ENCODE results near the gene CEP170.
"Not testable (repeated sequence)": the region's sequence is repeated elsewhere in the genome, so short reads cannot be mapped to it uniquely, and the experiment has no call there.

The CEP170 gene

DNA sequence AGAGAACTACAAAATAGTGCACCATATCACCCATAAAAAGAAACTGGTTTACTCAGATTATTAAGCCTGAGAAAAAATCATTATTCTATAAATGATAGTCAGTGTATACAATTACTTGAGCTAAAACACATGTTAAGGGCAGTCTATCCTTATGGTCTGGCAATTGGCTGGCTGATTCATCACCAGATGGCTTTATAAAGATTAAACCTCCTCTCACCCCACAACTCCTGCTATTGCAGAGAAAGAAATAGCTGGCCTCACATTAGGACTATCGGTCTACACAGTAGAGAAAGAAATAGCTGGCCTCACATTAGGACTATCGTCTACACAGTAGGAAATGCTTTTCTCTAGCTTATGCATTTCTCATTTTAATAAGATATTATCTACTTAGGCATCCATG, 21.2 kb downstream of the CEP170 start:
- no peak for DNase-seq (ENCODE audit: low spot score)

DNA sequence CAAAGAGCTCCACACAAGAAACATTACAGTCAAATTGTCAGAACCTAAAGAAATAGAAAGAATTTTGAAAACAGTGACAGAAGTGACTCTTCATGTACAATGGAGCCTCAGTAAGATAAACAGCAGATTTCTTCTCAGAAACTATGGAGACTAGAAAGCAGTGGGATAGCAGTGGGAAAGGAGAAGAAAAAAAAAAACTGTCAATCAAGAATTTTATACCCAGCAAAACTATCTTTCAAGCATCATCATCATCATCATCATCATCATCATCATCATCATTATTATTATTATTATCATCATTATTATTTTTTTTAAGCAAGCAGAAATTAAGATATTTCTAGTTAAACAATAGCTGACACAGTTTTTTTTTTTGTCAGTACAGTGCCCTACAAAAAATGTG, 24.2 kb downstream of the CEP170 start:
- no peak for DNase-seq (ENCODE audit: low spot score)

DNA sequence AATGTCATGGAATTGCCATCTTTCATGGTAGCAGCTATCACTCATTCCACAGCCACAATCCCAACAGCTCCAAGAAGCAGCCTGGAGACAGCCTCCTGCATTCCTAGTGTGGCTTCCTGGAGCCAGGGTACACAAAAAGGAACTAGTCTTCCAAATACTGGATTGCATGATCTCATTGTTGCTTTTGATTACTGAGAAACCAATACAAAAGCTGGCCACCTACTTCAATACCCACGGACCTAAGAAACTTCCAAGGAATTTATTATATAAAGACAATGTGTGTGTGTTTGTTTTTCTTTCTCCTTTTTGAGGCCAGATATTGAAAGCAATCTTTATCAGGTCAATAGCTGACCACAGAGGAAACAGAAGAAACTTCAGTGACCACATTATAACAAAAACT, 25.6 kb downstream of the CEP170 start:
- DNase-seq (ENCODE audit: low spot score), result no peak

DNA sequence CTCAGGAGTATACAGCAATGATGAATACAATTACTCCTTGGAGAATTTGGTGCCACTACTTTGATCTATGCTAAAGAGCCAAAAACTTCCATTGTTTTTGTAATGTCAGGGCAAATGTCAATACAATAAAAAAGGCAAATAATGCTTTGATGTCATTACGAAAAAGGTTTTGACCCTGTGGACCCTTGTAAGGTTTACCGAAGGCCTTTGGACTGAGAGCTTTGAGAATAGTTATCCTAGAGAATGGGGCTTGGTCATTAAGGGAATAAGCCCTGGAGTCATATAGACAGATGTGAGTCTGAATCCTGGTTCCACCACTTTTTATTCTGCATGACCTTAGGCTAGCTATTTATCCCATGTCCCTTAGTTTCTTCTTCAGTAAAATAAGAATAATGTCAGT, 27.5 kb downstream of the CEP170 start:
- no peak for DNase-seq (ENCODE audit: low spot score)

DNA sequence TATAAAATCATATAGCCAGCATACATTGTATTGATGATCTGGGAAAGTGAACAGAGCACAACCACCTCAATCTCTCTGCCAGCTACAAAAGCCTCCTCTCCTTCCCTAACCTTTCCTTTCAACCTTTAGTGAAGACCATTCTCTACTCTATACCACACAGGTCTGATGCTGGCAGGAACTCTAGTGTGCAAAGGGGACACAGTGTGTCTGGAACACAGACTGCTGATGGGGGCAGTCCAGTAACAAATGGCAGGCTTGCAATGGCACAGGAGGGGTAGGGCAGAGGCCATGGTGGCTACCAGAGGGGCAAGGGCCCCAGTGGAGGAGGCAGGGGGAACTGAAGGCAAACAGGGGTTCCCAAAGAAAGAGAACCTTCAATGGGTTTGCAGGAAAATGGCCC, 37.0 kb downstream of the CEP170 start:
- DNase-seq (ENCODE audit: low spot score), result no peak

DNA sequence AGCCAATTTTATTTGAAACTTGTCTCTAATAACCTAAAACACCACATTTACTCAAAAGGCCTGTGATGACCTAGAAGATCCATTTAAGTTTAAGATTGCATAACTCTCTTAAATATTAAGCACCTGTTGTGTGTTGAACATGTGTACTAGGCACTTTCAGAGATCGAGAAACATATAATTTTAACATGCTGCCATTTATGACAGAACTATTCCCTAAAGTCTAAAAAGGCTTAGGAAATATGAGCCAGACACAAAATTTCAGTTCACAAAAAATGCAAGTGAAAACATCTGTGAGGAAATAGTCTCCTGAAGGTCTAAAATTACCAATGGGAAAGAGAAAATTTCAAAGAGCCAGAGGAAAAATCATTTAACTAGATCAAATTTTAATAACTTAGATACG, 37.7 kb downstream of the CEP170 start:
- DNase-seq (ENCODE audit: low spot score), result no peak

DNA sequence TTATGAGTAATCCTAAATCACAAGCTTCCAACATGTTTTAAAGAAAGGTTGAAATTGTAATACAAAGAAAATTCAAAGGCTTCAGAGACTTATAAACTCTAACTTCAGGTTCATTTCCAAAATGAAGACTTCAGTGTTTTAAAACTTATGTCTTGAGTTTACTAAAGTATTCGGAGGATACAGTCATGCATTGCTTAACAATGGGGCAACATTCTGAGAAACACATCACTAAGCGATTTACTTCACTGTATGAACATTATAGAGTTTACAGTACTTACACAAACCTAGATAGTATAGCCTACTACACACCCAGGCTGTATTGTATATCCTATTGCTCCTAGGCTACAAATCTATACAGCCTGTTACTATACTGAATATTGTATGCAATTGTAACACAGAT, 38.3 kb downstream of the CEP170 start:
- DNase-seq (ENCODE audit: low spot score), result no peak

DNA sequence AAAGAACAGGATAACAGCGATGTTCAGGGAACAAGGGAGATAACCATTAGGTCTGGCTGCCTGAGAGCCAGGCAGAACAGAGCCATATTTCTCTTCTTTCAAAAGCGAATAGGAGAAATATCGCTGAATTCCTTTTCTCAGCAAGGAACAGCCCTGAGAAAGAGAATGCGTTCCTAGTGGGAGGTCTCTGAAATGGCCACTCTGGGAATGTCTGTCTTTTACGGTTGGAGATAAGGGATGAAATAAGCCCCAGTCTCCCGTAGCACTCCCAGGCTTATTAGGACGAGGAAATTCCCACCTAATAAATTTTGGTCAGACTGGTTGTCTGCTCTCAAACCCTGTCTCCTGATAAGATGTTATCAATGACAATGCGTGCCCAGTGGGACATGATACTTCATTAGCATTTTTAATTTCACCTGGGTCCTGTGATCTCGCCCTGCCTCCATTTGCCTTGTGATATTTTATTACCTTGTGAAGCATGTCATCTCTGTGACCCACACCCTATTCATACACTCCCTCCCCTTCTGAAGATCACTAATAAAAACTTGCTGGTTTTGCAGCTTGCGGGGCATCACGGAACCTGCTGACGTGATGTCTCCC, 39.7 kb downstream of the CEP170 start:
- not testable (repeated sequence) for DNase-seq (ENCODE audit: low spot score)

DNA sequence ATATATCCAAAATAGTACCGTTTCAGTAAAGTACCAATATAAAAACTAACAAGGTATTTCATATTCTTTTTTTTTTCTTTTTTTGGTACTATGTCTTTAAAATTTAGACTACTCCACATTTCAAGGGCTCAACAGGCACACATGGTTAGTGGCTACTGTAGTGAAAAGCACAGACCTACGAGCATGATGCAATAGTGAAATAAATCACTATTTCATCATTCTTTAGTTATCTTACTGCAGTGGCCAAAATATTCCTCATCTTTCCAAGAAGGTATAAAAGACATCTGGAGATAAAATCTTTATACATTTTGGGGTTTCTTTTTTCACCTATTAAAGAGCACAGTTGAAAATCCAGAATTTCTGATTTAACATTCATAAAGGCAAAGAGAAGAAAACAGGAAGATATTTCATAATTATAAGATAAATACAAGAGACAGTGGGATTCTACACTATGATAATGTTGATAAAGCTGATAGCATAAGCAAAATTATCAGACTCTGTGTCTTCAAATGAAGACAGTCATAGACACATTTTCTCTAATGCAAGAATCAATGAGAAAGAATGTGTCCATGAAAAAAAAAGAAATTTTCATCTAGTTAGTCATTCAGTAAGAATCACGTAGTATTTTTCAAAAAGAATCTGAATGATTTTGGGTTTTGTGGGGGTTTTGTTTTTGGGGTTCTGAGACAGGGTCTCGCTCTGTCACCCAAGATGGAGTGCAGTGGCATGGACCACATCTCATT, 41.9 kb downstream of the CEP170 start:
- no peak for DNase-seq (ENCODE audit: low spot score)

DNA sequence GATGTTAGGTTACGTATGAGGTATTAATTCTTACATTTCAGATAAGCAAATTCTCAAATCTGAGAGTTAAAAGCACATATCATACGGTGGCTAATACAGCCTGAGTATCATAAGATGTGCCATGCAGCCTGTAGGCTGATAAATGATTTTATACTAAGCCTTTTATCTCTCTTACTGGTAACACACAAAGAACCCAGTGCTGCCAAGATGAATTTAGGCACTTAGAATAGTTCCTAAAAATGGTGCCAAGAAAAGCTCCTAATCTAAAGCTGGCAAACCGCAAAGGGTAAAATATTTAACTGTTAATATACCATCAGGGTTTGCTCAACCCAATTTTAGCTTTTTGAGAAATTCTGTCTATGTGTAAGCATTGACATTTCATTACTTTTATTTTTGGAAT, 43.1 kb downstream of the CEP170 start:
- DNase-seq (ENCODE audit: low spot score), result not testable (repeated sequence)

DNA sequence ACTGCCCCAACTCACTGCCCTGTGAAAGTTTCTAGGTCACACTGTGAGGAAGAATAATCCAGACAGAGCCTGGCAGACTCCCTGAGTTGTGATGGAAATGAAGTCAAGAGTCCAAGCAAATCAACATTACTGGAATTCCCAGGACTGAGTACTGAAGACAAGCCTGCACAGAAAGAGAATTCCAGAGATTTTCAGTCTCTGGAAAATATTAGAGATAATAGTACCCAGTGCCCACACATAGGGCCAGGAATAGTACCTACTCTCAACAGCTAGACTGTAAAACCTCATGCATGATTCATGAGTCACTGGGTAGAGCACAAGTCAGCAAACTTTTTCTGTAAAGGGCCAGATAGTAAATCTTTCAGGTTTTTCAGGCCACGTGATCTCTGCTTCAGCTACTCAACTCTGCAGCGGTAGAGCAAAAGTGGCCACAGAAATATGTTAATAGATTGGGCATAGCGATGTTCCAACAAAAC, 50.0 kb downstream of the CEP170 start:
- not testable (repeated sequence) for DNase-seq (ENCODE audit: low spot score)

DNA sequence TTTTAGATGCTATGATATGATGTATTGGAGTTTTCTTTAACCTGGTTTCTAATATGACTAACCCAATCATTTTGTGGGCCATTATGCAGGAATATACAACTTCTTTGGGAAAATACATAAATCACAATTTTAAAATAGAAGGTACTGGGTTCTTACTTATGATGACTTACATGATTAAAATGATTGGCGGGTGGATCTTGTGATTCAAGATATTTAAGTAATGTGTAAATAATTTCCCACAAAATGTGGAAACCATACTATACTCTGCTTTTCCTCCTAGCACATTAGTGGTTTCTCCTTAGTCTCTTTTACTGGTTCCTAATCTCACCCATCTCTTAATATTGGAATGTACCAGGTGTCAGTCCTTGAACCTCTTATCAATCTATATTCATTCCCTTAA, 50.7 kb downstream of the CEP170 start:
- DNase-seq (ENCODE audit: low spot score), result not testable (repeated sequence)

DNA sequence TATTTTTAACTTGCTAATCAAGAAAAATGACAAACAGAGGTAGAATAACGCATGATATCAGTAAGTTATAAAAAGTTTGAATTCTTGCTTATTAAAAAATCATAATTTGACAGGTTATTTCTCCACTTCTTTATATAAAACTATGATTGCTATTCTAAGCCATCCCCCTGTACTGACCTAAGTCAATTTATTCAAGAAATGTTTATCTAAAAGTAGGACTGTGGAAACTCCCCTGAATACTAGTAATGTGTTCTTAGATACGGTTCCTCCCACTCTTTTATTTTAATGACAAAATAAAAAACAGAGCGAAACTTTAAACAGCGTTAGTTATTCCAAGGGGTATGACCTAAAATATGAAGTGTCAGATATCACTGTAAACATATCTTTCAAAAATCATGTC, 51.9 kb downstream of the CEP170 start:
- DNase-seq (ENCODE audit: low spot score), result not testable (repeated sequence)

DNA sequence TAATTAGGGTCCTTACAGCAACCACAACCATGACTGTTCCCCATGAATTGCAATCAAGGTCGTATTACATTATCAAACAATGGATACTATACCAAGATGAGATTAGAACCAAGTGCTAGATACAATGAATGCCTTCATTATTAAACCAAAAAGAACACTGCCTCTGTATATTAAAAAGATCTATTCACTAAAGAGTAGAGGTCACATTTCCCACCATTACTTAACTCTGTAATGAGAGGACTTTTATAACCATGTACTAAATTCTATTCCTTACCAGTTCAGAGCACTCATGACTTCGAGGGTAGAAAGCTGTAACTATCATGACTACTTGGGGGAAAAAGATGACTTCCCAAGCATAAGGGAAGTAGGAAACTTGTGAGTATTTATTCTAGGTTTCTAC, 53.8 kb downstream of the CEP170 start:
- not testable (repeated sequence) for DNase-seq (ENCODE audit: low spot score)

DNA sequence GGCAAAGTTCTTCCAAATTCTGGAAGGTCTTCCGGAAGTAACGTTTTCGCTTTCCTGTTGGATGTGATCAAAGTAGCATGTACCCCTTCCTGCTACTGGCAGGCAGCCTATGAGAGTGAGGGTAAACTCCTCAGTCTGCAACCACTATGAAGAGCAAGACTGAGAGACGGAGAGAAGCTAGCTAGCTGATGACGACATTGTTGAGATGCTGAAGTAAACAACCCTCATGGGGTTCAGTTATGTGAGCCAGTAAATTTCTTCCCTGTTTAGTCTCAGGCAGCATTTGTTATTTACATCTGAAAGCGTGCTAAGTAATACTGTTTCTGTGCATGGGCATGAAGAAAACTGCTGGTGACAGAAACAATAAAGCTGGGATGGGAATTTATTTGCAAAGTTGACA, 57.6 kb downstream of the CEP170 start:
- DNase-seq (ENCODE audit: low spot score), result not testable (repeated sequence)

DNA sequence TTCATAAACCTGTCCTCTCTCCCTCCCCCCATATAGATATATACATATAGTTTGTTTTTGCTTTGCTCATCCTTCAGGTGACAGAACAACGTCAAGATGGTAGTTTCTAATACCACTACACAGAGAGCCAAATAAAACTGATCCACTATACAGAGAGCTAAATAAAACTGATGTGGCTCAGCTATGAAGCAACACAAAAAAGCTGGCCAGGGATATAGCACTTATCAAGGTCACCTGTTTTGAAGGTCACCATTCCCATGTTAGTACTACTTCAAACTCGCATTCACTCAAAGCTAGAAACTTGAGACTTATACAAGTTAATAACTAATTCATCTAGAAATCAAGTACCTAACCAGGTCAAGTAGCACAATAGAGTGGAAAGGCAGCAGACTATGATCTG, 61.8 kb downstream of the CEP170 start:
- DNase-seq (ENCODE audit: low spot score), result not testable (repeated sequence)

DNA sequence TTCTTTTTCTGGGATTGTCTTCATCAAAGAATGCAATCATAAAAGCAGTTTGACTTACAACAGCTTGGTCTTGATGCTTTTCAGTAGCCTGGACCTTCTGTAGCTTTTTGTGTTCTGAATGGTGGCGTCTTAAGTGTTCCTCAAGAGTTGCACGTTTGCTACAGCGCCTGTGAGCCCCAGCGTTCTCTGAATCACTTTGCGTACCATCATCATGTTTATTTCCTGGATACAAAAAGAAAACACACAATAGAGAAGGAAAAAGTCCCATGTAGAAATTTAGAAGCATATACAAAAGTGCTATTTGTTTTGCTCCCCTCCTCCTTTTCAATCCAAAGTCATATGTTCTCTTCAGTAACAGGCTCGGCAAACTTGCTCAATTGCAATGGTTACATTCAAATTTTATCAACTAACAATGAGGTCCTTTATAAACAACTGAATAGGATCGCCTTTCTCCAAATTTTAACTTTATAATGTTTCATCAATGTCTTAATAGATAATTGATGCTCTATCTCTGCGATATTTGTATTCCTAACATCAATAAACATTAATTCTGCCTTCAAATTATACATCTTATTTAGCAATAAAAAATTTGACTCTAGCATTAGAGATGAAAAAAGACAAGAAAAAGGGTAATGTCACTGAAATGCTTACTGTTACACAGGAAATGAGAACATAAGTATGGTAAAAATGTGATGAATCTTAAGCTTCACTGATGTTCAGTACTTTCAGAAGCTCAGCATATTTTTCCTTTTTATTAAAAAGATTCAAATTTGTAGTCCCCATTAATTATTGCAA, 68.7 kb downstream of the CEP170 start:
- not testable (repeated sequence) for DNase-seq (ENCODE audit: low spot score)

DNA sequence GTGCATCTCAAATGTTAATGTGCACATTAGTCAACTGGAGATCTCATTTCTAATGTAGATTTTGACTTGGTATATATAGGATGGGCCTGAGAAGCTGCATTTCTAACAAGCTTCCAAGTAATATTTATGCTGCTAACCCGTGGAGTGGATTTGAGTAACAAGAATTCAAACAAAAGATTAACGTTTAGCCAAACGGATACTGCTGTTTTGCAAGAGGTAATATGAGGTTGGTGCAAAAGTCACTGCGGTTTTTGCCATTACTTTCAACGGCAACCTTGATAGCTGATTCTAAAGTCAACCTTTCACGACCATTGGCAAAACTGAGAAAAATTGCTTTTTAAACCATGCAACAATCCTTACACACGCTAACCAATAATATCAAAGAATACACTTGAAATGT, 70.3 kb downstream of the CEP170 start:
- not testable (repeated sequence) for DNase-seq (ENCODE audit: low spot score)

DNA sequence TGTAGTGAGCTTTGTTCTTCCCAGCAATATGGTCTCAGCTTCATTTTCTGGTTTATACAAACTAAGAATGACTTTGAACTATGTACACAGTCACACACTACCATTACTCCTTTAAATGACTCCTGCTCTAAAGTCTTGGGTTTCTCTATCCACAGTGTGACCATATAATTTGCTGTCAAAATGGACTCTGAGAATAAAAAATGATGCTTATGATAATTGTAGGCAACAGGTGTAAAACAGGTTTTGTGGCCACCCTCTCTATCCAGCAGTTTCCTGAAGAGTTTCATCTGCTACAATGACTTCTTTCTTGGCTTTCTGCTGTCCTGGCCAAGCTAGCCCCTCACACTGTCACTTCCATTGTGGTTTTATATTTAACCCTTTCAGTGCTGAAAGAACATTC, 71.4 kb downstream of the CEP170 start:
- not testable (repeated sequence) for DNase-seq (ENCODE audit: low spot score)

DNA sequence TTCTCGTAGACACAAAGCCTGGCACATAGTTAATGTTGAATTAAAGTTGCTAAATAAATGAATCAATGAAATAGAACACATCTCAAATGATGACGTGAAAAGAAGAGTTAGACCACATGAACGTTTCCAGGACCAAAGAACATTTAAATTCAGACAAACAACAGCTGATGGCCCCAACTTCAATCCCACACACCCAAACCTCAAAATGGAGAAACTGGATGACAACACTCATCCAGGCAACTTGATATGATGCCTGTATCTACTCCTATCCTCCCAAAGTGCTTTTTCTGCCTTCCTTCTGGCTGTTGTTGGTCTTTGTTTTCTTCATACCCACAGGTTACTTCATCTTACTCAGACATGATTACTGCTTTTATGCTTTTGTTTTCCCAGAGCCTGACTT, 71.9 kb downstream of the CEP170 start:
- DNase-seq (ENCODE audit: low spot score), result not testable (repeated sequence)

DNA sequence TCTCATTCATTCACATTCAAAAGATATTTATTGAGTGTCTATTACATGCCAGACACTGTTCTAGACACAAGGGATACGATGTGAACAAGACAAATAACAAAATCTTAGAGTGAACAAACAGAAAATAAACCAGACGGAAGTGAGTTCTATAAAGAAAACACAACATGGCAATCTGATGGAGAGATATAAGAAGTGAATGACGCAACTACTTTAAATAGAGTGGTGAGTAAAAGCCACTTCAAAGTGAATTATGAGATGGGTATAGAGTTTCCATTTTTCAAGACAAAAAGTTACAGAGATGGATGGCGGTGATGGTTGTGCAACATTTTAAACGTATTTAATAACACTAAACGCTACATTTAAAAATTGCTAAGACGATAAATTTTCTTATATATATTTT, 75.4 kb downstream of the CEP170 start:
- no peak for DNase-seq (ENCODE audit: low spot score)

DNA sequence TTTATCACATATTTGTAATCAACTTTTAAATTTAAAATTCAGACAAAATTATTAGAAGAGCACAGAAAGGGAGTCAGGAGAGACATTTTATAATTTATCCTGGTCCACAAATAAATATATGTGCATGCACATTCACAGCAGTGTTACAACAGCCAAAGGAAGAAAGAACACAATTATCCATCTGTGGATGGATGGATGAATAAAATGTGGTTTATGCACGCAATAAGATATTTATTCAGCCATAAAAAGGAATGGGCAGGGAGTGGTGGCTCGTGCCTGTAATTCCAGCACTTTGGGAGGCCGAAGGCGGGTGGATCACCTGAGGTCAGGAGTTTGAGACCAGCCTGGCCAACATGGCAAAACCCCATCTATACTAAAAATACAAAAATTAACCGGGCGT, 77.3 kb downstream of the CEP170 start:
- DNase-seq (ENCODE audit: low spot score), result not testable (repeated sequence)
